NCI-H2107 (cell line): Measurements from ENCODE around the gene ZNF385C.
"Not testable (repeated sequence)": the region's sequence is repeated elsewhere in the genome, so short reads cannot be mapped to it uniquely, and the experiment has no call there.

Experiments
- DNase-seq: peaks from one replicate; lab custom pipeline; 2025; lab: John Stamatoyannopoulos, UW

Gene ZNF385C

DNA sequence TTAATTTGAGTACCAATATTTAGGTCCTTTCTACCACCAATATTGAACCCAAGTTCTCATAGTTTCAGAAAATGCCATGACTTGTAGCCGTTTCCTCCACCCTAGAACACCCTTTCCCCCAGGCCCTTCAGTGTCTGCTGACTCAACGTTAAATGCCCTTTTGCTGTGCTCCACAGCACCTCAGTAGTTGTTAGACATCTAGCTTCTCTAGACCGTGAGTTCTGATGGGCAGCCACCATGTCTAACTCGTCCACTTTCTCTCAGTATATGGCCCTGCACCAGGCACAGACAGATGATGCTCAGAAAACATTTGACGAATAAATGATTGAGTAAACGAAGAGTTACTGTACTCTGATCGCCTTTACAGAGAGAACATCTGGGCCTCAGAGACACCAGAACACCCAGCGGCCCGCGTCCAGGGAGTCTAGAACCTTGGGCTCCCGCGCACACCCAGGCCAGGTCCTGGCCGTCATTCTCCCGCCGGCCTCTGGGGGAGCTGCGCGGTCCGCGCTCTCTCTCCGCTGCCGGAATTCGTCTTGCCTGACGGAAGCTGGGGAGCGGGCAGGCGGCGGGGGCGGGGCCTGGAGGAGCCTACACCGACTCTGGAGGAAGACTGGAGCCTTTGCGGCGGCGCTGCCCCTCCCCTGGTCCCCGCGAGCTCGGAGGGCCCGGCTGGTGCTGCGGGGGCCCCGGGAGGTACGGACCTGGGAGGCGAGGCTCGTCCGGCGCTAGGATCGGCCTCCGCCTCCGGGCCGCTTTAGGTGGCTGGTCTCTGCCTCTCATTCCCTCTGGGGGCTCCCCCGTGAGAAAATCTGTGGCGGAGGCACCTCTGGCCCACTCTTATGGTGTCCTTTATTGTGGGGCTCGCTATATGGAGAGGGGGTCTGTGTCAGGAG is 78.5 kb downstream of the ZNF385C start, which contains the start of gene NKIRAS2:
Gene NKIRAS2, plus strand, starts transcription at position 582 of the 896 bp plus-strand sequence. CDS start 1,488 bp downstream, outside the sequence.
- DNase-seq = peak; percentile 77

DNA sequence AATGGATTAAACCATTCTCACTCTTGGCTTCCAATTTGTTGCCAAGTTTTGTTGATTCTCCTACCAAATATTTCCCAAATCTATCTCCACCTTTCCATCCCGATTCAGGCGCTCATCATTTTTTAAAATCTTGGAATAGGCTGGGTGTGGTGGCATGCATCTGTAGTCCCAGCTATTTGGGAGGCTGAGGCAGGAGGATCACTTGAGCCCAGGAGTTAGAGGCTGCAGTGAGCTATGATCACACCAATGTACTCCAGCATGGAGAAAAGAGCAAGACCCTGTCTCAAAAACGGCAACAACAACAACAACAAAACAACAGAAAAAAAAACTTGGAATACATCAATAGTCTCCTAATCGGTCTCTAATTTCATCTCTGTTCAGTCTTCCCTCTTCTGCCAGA is 79.3 kb downstream of the ZNF385C start:
- DNase-seq = no peak

DNA sequence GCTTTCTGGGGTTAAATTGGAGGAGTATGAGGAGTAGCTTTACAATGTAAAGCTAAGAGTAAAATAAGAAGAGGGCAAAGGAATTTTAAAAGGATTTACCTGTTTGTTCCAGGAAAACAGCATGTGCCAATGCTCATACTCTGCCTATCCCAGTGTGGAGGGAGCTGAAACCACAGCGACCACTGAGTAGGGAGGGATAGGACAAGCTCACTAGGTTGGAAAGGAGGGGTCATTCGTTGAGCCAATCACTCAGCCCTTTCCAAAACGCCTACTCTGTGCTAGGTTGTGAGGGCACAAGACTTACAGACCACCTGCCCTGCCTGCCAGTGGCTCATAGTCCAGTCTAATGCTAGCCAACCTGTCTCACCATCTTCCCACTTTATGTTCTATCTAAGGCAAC is 79.9 kb downstream of the ZNF385C start:
- no peak for DNase-seq

DNA sequence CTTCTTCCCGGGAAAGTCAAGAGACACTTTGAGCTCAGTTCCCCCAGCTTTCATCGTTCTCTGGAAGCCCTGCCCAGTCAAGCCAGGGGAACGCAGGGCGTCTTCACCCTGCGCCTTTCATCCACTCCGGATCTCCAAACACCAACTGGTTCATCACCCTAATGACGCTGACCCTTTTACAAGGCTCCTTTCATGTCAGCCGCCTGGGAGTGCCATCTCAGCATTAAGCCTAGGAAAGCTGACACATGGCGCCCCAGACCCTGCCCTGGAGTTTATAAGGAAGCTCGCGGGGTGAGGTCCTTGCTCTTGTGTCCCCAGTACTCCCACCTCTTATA is 80.4 kb downstream of the ZNF385C start:
- no peak for DNase-seq

GRCh38 chr17:42016941-42017865 is 81.1 kb downstream of the ZNF385C start, which contains the start of gene DNAJC7:
Gene DNAJC7, minus strand, starts transcription at chr17:42017439. Its CDS starts 23 bp downstream, at chr17:42017416.
- peak; percentile 90 for DNase-seq

DNA sequence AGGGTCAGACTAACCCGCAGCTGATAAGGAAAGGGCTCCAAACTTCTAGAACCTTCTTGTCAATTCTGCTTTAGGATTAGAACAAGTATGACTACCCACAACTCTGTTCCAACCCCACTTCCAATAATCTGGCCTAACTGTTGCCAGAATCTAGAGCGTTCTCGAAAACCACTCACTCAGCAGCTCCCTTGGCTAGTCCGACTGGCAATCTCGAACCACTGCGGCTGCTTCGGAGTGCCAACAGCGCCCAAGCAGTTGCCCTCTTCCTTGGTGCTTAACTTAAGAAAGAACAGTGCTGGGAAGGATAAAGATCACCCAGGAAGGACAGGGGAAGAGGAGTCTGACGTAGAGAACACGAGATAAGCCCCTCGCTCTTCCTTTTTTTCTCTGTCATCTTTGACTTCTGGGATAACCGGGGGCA is 81.9 kb downstream of the ZNF385C start:
- no peak for DNase-seq

- not testable (repeated sequence) for DNase-seq
Observed at GRCh38 chr17:42013740-42014139, 84.5 kb downstream of the ZNF385C start.

GRCh38 chr17:42012363-42012762 is 85.9 kb downstream of the ZNF385C start:
- not testable (repeated sequence) for DNase-seq

- DNase-seq = no peak
Observed at GRCh38 chr17:42010898-42011516, 87.3 kb downstream of the ZNF385C start.

DNA sequence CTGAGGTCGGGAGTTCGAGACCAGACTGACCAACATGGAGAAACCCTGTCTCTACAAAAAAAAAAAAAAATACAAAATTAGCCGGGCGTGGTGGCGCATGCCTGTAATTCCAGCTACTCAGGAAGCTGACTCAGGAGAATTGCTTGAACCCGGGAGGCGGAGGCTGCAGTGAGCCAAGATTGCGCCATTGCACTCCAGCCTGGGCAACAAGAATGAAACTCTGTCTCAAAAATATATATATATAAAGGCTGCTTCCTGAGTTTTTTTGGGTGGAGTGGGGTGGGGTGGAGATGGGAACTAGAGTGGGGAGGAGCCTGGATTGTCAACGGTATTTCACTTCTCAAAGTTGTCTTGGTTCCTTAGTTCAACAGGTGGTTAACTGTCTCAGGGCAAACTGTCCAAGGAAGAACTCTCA is 88.0 kb downstream of the ZNF385C start:
- not testable (repeated sequence) for DNase-seq

- no peak for DNase-seq
Observed at GRCh38 chr17:42009170-42009569, 89.1 kb downstream of the ZNF385C start.

DNA sequence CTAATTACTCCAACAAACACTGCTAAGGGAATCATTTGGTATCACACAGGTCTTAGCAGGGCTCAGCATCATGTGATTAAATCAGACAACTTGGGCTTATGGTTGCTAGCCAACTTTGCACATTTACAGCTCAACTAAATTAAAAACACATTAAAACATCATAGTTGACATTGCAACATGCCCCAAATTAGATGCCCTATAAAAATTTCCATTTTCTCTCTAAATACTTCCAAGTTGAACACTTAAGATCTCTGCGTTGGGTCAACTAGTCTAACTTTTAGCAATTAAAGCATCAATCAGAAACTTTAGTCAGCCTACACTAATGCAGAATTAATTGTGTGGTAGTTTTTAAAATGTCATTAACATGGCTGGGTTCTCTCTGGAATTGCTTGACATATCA is 93.1 kb downstream of the ZNF385C start:
- no peak for DNase-seq

DNA sequence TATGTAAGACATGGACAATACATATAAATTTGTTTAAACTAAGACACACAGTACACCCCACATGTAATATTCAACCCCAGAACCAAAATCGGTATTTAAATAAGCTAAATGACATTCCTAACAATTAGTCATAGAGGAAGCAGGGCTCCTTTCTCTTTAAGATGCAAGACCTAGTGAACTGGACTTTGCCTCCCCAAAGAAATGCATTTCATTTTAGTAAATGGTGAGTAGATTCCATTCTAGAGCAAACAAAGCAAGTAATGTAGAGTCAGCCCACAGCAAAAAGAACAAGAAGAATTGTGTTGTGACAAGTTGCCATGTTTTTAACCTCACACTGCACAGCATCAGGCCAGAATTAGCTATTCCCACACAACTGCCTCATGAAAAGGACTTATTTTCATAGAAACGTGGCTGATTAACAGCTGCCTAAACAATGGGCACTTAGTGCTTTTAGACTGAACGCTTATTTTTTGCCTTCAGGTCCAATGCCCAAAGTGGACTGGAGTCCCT is 95.4 kb downstream of the ZNF385C start:
- no peak for DNase-seq

DNA sequence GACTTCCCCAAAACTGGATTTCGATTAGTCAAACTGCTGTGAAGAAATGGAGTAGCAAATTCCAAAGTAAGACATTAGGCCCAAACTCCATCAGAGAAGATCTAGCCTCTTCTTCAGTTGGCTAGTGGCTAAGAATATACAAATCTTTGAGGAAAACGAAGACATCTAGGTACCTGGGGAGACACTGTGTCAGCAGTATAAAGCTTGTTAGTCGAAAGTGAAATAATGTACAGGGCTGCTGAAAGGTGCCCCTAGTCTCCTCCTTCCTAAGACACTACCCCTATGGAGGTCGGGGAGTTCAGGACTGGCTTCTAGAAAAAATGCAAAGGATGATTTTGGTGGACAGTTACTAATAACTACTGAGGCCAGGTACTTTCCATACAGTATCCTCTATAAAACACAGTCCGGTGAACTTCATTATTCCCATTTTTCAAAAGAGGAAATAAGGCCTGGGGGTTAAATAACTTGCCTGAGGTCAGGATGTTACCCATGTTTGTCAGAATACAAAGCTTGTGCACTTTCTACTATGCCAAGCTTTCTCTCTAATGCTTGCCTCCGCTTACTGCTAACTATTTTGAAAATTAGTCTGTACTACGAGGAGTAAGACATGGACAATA is 96.0 kb downstream of the ZNF385C start:
- DNase-seq = no peak

DNA sequence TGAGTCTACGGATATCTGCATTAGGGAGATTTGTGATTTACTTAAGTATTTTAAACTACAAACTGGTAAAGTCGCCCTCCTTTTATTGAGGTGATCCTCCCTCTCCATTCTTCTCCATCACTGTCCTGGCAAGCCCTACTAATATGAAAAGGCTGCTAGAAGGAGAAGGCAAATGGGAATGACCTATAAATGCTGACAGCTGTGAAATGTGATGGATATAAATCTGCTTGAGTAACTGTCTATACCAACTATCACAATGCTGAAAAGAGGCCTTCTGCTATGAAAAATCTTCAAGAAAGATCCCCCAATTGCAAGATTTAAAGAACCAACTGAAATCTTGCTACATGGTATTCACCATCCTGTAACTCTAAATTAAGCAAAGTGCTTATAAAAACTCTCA is 96.5 kb downstream of the ZNF385C start:
- DNase-seq = no peak

- no peak for DNase-seq
Observed at GRCh38 chr17:42000413-42001133, 97.7 kb downstream of the ZNF385C start.

DNA sequence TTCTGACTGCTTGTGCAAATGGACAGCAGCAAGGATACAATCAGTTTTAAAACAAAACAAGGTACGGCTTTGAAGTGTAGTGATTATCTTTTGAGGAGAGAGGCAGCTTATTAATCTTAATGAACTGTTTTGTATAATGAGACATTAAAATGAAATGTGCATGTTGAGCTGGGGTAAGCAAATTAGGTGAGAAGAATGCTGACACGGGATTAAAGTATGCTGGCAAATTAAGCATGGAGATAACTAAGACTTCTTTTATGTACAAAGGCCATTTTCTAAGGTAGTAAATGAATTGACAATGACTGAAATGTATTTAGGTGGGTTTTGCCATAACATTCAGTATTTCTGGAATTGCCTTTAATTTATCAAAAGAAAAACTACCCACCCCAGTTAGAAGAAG is 99.8 kb downstream of the ZNF385C start:
- no peak for DNase-seq

GRCh38 chr17:41996855-41997164 is 101.5 kb downstream of the ZNF385C start:
- DNase-seq = no peak

- no peak for DNase-seq
Observed at GRCh38 chr17:41992576-41992975, 105.7 kb downstream of the ZNF385C start.

DNA sequence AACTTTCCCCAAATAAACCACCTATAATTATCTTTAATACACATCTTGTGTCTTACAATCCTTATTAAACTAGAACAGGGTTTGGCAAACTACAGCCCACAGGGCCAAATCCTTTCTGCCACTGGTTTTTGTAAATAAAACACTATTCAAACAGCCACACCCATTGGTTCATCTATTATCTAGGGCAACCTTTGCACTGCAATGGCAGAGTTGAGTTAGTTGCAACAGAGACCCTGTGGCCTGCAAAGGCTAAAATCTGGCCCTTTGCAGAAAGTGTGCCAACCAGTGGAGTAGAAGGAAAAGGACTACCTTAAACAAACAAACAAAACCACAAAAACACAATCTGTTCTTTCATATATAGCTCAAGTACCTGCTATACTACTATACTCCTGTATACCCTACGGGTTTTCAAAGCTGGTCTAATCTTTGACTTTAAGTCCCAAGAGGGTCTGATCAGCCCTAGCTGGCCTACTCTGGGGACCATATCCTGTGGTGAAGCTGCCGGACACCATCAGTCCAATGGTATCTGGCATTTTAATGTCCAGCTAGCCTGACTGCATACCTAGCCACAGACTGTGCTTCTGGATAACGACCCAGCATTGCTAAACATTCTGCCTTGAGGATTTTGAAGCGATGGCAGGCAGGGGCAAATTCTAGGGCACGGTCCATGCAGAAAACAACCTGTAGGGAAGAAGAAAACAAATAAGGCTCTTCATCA is 108.4 kb downstream of the ZNF385C start:
- no peak for DNase-seq
